HG02852 (cell line): ENCODE results near the gene FN1.

Experiments
- ATAC-seq: cut with Tn5 transposase; IDR thresholded peaks from one replicate; pipeline ENCODE4 v1.9.1; 2021; ENCODE audit warnings: mild to moderate bottlenecking, moderate library complexity; ENCODE audit not compliant: unreplicated experiment

The FN1 gene

GRCh38 chr2:215356334-215356947 is 79.4 kb downstream of the FN1 start:
- no peak for ATAC-seq

GRCh38 chr2:215355801-215356200 is 80.1 kb downstream of the FN1 start:
- ATAC-seq, result no peak

- no peak for ATAC-seq
These were observed 80.8 kb downstream of the FN1 start for GRCh38 chr2:215354771-215355695.

GRCh38 chr2:215352602-215353001 is 83.3 kb downstream of the FN1 start:
- no peak for ATAC-seq

- ATAC-seq, result no peak
These were observed 88.0 kb downstream of the FN1 start for GRCh38 chr2:215347878-215348277.

- no peak for ATAC-seq
These were observed 96.8 kb downstream of the FN1 start for GRCh38 chr2:215338883-215339679.

- no peak for ATAC-seq
These were observed 102.8 kb downstream of the FN1 start for GRCh38 chr2:215332872-215333595.

GRCh38 chr2:215328066-215328465 is 107.8 kb downstream of the FN1 start:
- no peak for ATAC-seq

- ATAC-seq, result no peak
These were observed 111.1 kb downstream of the FN1 start for GRCh38 chr2:215324811-215325210.

- ATAC-seq, result no peak
These were observed 115.2 kb downstream of the FN1 start for GRCh38 chr2:215320679-215321078.

GRCh38 chr2:215320102-215320501 is 115.8 kb downstream of the FN1 start:
- ATAC-seq, result no peak

GRCh38 chr2:215319500-215319899 is 116.4 kb downstream of the FN1 start:
- ATAC-seq, result no peak

GRCh38 chr2:215316336-215316735 is 119.5 kb downstream of the FN1 start:
- ATAC-seq, result no peak

GRCh38 chr2:215315301-215315700 is 120.6 kb downstream of the FN1 start:
- no peak for ATAC-seq

- no peak for ATAC-seq
These were observed 121.0 kb downstream of the FN1 start for GRCh38 chr2:215314896-215315295.

- no peak for ATAC-seq
These were observed 122.6 kb downstream of the FN1 start for GRCh38 chr2:215313255-215313613.

- ATAC-seq, result peak; percentile 98
These were observed 124.1 kb downstream of the FN1 start, which contains the start of gene ATIC for GRCh38 chr2:215311625-215312396. Gene ATIC, plus strand, starts transcription at chr2:215312059. Its CDS starts 84 bp downstream, at chr2:215312143.

GRCh38 chr2:215311259-215311624 is 124.6 kb downstream of the FN1 start:
- ATAC-seq, result peak; percentile 28
